Measurements from ENCODE around the gene TMEM132C. TPM values are rescaled to one million over a fixed set of nuclear protein-coding genes. Genes with fewer than 3 reads are reported as not detected.

The TMEM132C gene
- total and polyA plus RNA-seq, 11 donors, result 0.05 to 5.9 (median 0.85) TPM

DNA sequence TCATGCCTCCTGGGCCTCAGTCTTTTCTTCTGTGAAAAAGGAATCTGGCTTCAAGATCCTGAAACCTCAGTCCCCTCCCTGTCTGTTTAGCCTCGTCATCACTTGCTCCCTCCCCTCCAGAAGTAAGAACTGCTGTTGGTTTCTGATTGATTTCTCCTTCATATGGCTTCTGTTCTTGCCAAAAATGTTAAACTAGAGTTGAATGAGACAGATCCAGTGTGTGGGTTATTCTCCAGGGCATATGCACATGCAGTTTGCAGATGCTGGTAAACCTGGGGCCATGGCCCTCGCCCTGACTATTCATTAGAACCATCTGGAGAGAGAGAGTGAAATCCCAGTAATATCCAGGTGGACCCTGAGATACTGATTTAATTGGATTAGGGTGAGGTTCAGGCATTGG lies 175.1 kb downstream of the TMEM132C start:
- 57 to 73% (median 61%) methylated on average over 2 of the region's 2 CpGs for WGBS, 4 donors
- Histone ChIP-seq H3K27me3 (no peaks in the 10 kb centered on the region), H3K4me1 (no peaks in the 10 kb centered on the region), H3K27ac (no peak overlapping the region), H3K4me3 (no peak overlapping the region), H3K36me3 (no peaks in the 10 kb centered on the region), H3K9me3 (no peaks in the 10 kb centered on the region)
- no peak for DNase-seq
- intact Hi-C loops (cut with DNase I), result no loop called here
- TF ChIP-seq, protein P1, sequence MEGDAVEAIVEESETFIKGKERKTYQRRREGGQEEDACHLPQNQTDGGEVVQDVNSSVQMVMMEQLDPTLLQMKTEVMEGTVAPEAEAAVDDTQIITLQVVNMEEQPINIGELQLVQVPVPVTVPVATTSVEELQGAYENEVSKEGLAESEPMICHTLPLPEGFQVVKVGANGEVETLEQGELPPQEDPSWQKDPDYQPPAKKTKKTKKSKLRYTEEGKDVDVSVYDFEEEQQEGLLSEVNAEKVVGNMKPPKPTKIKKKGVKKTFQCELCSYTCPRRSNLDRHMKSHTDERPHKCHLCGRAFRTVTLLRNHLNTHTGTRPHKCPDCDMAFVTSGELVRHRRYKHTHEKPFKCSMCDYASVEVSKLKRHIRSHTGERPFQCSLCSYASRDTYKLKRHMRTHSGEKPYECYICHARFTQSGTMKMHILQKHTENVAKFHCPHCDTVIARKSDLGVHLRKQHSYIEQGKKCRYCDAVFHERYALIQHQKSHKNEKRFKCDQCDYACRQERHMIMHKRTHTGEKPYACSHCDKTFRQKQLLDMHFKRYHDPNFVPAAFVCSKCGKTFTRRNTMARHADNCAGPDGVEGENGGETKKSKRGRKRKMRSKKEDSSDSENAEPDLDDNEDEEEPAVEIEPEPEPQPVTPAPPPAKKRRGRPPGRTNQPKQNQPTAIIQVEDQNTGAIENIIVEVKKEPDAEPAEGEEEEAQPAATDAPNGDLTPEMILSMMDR (IDR thresholded peaks at IDR 0.05), result no peak
- no peak for TF ChIP-seq POLR2A (IDR thresholded peaks at IDR 0.05)
- no peak for ATAC-seq

DNA sequence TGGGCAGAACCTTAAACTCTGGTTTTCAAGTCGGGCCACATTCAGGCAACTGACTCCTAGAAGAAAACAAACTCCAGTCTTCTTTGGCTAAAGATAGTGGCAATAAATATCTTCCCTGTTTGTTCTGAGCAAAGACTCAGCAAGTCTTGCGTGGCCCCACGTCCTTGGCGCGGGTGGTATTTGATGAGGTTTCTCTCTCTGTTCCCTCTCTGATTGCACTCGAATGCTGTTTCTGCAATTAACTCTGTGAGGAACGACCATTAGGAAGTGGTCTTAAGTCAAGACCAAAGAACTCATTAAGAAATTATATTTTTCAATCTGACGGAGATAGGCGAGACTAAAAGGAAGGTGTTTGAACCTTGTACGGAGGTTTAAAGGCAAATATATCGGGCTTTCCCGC lies 177.6 kb downstream of the TMEM132C start:
- Histone ChIP-seq H3K27ac (no peak overlapping the region), H3K4me3 (no peak overlapping the region), H3K27me3 (no peaks in the 10 kb centered on the region), H3K4me1 (no peaks in the 10 kb centered on the region), H3K36me3 (no peaks in the 10 kb centered on the region), H3K9me3 (no peaks in the 10 kb centered on the region)
- TF ChIP-seq POLR2A (IDR thresholded peaks at IDR 0.05), result no peak
- TF ChIP-seq, protein P1 (IDR thresholded peaks at IDR 0.05), result no peak
- ATAC-seq (no peak), DNase-seq (no peak)
- WGBS, 4 donors, result 67 to 76% (median 74%) methylated on average over 12 of the region's 12 CpGs
- intact Hi-C loops (cut with DNase I), result no loop called here

DNA sequence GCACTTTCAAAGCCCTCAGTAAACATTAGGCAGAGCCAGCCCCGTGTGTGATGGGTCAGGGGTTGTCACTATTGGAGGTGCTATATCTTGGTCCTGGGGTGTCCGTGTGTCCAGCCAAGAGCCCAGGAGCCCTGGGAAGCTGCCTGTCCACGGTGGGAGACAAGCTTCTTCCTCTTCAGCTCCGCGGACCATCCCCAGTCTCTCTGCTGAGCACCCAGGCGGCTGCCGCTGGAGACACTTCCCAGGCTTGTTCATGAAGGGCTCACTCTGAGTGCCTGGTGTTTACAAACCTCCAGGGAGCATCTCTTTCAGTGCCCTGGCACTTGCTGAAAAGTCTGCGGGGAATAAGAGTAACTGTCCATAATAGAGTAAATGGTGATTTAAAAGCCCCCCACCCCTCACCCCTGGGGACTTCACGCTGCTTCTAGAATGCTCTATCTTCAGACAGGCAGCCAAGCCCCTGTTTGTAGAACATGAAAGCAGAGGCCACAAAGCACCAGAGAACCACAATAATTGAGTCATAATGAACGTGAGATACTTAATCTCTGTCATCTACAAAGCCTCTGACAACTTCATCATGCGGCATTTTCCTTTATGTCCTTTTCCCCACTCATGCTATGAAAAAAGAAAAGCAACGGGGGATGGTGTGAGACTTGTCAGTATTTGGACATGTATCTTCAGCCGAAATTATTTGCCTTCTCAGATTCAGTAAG lies 178.6 kb downstream of the TMEM132C start:
- TF ChIP-seq, protein P1 (IDR thresholded peaks at IDR 0.05), result no peak
- no peak for TF ChIP-seq POLR2A (IDR thresholded peaks at IDR 0.05)
- Histone ChIP-seq H3K9me3 (no peaks in the 10 kb centered on the region), H3K4me3 (no peak overlapping the region), H3K27me3 (no peaks in the 10 kb centered on the region), H3K27ac (no peak overlapping the region), H3K36me3 (no peaks in the 10 kb centered on the region), H3K4me1 (no peaks in the 10 kb centered on the region)
- WGBS, 4 donors, result 42 to 54% (median 45%) methylated on average over 13 of the region's 13 CpGs
- intact Hi-C loops (cut with DNase I), result no loop called here
- ATAC-seq (no peak), DNase-seq (no peak)

DNA sequence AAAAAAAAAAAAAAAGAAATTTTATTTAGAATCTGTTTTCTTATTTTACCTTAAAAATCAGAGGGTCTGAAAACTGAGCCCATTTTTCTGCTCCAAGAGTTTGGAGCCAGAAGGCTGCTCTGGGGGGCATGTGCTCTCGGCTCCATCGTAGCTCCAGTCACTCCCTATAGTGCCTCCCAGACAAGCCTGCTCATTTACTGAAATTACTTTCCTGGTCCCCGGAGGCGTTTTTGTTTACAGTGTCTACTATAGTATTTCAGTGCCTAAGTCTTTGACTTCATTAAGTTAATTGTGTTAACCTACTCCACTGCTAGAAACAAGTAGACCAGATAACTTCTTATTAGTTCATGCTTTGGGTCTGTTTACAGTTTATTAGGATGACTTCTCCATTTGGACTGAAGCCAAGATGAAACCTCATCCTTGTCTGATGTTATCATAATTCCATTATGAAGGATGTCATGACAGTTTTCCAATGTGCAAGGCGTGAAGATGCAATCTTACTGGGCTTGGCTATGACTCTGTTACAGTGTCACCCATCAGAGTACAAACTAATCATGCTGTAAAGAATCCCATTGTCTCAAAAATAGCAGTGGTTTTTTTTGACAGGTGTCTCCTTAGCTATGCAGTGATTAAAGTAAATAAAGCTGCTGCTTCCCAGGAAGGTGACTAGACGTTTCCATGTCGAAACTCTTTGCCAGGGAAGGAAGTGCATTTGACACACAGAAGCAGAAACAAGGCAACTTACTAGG lies 182.3 kb downstream of the TMEM132C start:
- ATAC-seq (no peak), DNase-seq (no peak)
- Histone ChIP-seq H3K9me3 (no peaks in the 10 kb centered on the region), H3K4me3 (no peak overlapping the region), H3K36me3 (no peaks in the 10 kb centered on the region), H3K4me1 (no peaks in the 10 kb centered on the region), H3K27me3 (no peaks in the 10 kb centered on the region), H3K27ac (no peak overlapping the region)
- WGBS, 4 donors, result 52 to 59% (median 58%) methylated on average over 7 of the region's 7 CpGs
- no peak for TF ChIP-seq POLR2A (IDR thresholded peaks at IDR 0.05)
- TF ChIP-seq, protein P1 (IDR thresholded peaks at IDR 0.05), result no peak
- intact Hi-C loops (cut with DNase I), result no loop called here

Measured in heart left ventricle (tissue), 16 donors.